ENCODE data around the gene PIEZO2.

GRCh38 chr18:10793730-10794370 lies 355.5 kb downstream of the PIEZO2 start:
- TF ChIP-seq POLR2AphosphoS5 (IDR thresholded peaks at IDR 0.05) (no peak), POLR2A (IDR thresholded peaks at IDR 0.05) (no peak), CTCF (IDR thresholded peaks at IDR 0.05) (no peak), EP300 (IDR thresholded peaks at IDR 0.05) (no peak)
